ENCODE results near the gene SMYD3.
A peak's percentile ranks its signal among the peaks of the same experiment; 100 is the strongest.
"Not testable (repeated sequence)": the region's sequence is repeated elsewhere in the genome, so short reads cannot be mapped to it uniquely, and the experiment has no call there.

Gene SMYD3

DNA sequence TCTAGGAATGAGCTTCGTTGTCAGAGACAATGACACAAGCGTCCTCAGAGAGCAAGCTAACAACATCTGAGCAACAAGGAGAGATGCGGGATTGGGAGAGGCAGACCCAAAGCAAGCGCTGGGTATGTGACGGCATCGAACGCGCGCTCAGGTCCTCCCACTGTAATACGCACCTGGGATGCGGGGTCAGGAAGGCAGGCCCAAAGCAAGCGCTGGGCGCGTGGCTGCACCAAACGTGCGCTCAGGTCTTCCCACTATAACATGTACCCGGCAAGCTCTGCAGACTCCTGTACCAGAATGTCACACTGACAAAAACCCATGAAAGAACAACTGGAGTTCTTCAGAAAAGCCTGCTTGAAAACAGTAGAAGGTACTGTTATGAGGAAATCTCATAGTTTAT, 653.8 kb downstream of the SMYD3 start:
- no peak for DNase-seq (ENCODE audit: low read depth, low spot score)

DNA sequence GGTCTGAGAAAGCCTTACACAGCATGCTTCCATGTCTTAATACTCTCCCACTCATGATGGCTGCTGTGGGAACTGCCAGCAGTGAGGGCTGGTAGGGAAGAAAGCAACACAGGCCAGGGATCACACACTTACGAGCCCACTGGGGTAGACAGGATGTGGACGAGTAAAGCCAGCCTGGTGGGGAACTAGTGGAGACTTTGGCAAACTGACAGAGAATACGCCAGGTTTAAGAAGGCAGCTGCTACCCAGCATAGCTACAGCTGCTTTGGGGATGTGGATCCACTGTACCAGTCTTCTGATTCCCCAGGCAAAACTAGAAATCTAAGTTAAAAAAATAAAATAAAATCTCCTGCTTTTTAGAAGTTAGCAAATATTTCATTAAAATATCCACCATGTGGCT, 664.0 kb downstream of the SMYD3 start:
- DNase-seq (ENCODE audit: low read depth, low spot score) = no peak

DNA sequence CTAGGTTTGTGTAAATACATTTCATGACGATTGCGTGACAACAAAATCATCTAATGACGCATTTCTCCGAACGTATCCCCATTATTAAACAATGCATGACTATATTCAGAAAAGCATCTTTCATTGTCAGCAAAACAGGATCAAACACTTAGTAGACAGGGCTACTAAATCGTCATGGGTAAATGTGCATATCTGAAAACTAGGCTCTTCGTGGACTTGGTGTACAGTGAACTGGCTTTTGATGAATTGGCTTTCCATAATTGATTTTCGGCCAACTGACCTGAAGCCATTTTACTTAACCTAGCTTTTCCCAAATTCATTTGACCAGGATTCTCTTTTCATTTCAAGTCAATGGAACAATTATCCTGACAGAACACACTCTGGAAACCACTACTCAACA, 665.0 kb downstream of the SMYD3 start:
- DNase-seq (ENCODE audit: low read depth, low spot score) = no peak

DNA sequence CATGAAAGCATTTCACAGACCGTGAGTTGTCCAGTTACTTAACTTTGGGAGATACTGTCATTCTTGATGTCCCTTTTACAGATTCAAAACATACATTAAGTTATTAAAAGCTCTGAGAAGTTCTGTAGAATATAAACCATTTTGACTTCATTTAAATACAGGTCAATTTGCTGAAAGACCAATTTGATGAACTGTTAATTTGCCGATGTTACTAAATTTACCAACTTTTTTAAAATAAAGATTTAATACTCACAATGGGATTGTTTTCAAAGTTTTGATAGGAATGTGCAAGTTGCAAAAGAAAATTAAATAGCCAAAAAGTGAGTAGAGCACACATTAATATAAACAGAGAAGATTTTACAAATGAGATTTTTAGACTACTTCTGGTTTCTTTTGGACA, 666.1 kb downstream of the SMYD3 start:
- no peak for DNase-seq (ENCODE audit: low read depth, low spot score)

DNA sequence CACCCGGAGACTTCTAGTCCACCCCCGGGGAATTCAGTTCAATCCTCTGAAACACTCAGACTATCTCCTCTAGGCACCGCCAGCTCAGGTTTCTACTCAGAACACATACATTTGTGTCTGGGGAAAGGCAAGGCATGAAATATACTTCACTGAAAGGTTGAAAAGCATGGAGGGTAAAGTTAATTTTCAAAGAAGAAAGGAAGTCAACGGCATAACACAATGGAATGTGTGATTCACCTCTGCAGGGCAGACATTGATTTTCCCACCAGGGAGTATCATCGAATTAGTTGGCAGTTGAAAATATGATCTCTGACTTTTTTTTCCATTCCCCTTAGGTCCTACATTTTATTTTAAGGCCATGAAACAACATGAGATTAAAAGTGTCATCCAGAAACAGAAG, 669.4 kb downstream of the SMYD3 start:
- DNase-seq (ENCODE audit: low read depth, low spot score) = no peak

DNA sequence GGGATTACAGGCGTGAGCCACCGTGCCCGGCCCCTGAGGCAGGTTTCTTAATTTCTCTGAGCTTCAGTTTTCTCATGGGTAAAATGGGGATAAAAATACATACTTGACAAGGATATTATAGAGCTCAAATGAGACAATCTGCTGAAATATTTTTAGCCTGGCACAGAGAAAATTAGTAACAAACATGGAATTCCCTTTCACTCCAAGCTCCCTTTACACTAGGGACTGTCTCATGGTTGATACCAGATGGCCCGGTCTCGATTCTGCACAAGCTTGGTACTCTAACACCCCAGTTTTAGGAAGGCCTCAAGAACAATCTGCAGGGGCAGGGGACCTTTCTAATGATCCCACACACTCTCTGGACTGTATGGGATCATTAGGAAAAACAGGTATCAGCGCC, 671.7 kb downstream of the SMYD3 start:
- DNase-seq (ENCODE audit: low read depth, low spot score) = no peak

DNA sequence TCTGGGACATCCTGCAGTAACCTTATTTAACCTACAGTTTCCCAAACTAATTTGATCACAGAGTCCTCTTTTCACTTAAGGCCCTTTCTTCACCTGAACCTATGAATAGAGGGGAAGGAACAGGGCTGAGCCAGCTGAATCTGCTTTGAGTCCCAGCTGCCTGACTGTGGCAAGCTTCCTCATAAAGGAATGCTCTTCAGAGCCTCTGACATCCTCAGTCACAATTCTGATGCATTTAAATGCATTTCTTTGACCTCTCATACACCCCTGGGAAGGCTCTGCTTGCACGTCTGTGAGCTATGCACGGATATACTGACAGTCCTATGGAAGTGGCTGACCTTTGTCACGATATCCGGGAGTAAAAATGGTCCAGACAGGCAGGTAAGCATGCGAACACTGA, 673.1 kb downstream of the SMYD3 start:
- no peak for DNase-seq (ENCODE audit: low read depth, low spot score)

DNA sequence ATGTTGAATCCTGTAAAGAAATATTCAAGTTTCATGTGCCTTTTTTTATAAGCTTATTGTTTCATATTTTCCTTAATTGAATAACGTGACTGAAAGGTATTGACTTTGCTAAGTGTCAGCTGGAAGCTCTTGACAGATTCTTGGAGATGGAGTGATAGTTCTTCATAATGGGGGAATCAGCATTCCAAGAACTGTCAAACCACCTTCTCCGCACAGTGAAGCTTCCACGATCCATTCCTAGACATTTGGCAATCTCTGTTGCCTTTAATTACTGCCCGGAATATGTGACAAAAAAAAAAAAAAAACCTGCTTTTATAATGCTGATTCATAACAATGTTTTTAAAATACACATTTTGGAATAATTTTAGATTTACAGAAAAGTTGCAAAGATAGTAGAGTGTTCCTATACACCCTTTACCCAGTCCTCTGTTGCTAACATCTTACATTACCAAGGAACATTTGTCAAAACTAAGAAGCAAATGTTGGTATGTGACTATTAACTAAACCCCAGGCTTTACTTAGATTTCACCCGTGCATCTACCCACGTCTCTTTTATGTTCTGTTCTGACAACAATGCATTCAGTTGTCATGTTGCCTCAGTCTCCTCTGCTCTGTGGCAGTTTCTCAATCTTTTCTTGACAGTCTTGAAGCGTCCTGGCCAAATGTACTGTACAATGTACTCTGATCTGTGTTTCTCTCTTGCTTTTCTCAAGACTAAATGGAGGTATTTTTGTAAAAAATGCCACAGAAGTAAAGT, 674.1 kb downstream of the SMYD3 start:
- no peak for DNase-seq (ENCODE audit: low read depth, low spot score)

DNA sequence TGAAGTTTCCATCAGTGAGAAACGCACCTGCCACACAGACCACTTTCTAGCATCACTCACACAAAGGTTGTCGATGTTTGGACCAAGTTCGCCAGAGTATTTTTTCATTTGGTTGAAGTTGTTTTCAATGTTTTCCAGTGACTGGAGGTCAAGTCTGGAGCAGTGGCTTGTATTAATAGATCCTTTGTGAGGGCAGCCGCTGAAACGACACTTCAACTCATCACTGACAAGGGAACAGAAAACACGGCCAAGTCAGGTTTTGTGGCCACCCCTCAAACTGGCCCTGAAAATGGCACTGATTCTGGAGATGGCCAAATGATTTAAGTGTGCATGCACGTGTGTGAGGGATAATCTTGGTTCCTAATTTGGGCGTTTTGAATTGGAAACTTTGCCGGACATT, 675.6 kb downstream of the SMYD3 start:
- no peak for DNase-seq (ENCODE audit: low read depth, low spot score)

DNA sequence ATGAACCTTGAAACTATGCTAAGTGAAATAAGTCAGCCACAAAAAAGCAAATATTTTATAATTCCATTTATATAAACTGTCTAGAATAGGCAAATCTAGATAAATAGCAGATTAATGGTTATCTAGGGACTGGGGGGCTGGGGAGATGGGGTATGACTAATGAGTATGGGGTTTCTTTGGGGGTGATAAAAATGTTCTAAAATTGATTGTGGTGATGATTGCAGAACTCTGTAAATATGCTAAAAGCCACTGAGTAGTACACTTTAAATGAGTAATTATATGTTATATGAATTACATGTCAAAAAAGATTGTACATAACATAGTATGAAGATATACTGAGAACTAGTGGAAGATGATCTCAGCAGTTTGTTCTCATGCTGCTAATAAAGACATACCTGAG, 677.3 kb downstream of the SMYD3 start:
- DNase-seq (ENCODE audit: low read depth, low spot score) = no peak

DNA sequence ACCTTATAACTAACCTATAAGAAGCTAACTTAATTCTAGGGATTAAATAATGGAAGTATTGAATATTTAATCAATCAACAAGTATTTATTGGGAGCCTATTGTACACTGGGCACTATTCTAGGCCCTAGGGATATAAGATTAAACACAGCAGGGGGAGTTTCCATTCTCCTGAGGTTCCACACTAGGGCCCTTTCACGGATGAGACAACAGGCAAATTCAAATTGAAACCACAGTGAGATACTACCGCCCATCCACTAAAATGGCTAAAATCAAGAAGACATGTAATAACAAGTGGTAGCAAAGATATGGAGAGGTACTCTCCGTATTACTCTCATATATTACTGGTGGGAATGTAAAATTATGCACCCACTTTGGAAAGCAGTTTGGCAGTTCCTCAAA, 677.9 kb downstream of the SMYD3 start:
- DNase-seq (ENCODE audit: low read depth, low spot score) = no peak

DNA sequence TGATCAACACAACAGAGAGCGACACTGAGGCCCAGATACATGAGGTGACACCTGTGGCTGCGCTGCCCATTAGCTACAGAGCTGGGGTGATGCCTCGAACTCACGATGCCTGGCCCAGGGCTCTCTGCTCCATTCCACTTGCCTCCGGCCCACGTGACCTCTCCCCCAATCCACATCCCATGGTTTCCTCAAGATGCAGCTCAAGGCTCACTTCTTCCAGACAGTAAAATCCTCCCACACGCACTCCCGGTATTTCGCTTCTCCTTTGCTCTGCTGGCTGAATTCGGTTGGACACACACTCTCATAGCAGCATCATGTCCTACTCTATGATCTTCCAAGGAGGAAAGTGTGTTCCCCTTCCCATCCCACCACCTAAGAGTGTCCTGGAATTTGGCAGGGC, 679.8 kb downstream of the SMYD3 start:
- no peak for DNase-seq (ENCODE audit: low read depth, low spot score)

DNA sequence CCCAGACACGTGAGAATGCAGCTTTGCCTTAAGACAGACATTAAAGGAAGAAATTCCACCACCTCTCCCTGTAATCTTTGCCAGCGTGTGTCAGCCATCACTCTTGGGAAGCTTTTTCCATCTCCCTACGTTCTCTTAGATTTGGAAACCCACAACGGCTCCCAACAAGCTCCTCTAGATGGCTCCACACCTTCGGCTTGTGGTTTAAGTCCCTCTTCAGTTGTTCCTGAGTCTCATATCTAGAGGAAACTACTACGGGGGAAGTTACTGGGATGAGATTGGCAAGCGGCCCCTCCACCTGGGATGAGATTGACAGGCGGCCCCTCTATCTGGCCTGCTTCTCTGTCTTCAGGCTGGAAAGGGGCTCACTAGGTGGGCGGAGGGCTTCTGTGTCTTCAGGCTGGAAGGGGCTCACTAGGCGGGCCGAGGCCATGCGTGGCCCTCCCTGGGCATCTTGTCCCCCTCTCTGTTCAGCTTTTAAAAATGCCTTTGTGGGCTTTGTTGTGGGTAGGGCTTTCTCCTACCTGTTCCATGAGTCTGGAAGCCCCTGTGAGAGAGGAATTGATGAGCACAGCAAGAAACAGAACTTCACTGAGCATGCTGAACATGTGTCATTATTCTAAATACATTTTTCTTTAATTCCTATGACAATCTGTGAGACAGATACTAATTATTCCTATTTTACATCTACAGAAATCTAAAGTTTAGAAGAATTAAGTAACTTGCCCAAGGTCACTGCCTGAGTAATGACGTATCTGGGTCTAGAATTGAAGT, 681.8 kb downstream of the SMYD3 start:
- DNase-seq (ENCODE audit: low read depth, low spot score) = peak; percentile 29

DNA sequence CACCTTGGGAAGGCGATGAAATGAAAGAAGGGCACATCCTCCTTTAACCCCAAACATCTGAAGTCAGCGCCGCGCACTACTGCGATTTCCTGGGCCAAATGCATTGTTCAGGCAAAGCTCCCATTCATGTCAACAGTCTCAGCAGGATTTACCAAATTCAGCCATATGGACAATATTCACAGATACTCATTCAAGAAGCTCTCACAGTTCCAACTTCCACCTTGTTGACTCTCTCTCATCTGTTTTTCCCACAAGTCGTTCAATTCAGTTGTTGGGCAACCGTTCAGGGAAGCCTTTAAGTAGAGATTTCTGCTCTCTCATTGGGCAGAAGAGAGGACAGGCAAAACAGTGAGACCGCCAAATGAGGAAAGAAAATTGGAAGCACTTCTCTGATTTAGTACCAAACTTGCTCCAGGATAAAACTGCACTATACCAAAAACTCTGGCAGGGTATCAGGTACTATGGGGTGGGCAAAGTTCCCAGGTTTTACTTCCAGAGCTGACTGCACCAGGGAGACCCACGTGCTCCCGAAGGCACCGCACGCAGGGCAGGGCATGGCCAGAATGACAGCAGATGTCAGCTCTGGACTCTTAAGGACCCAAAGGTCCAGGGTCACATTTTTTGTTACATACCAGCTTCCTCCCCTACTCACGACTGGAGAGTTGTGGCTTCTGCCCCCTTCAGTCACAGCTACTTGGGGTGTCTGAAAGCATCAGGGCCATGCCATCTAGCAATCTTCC, 683.5 kb downstream of the SMYD3 start:
- DNase-seq (ENCODE audit: low read depth, low spot score) = no peak

DNA sequence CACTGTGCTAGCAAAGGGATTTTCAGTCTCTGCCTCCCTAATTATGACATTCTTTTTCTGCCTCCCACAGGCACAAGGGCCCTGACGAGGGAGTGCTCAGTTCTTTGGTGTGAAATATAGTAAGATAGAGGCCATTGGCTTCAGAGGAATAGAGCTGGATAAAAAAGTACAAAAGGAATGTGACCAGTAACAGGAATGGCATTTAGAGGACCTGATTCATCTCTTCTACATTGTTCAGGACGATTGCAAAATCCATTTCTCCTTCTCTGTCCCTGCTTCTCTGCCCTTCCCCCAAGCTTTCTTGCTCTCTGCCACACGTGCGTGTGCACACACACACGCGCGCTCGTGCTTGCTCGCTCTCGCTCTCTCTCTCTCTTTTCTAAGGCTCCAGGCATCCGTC, 684.1 kb downstream of the SMYD3 start:
- DNase-seq (ENCODE audit: low read depth, low spot score) = no peak

DNA sequence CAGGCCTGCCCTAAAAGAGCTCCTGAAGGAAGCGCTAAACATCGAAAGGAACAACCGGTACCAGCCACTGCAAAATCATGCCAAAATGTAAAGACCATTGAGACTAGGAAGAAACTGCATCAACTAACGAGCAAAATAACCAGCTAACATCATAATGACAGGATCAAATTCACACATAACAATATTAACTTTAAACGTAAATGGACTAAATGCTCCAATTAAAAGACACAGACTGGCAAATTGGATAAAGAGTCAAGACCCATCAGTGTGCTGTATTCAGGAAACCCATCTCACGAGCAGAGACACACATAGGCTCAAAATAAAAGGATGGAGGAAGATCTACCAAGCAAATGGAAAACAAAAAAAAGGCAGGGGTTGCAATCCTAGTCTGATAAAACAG, 688.7 kb downstream of the SMYD3 start:
- DNase-seq (ENCODE audit: low read depth, low spot score) = not testable (repeated sequence)

DNA sequence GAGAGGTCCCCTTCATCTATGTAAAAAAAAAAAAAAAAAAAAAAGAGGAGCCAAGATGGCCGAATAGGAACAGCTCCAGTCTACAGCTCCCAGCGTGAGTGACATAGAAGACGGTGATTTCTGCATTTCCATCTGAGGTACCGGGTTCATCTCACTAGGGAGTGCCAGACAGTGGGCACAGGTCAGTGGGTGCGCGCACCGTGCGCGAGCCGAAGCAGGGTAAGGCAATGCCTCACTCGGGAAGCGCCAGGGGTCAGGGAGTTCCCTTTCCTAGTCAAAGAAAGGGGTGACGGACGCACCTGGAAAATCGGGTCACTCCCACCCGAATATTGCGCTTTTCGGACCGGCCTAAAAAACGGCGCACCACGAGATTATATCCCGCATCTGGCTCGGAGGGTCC, 690.6 kb downstream of the SMYD3 start:
- not testable (repeated sequence) for DNase-seq (ENCODE audit: low read depth, low spot score)

DNA sequence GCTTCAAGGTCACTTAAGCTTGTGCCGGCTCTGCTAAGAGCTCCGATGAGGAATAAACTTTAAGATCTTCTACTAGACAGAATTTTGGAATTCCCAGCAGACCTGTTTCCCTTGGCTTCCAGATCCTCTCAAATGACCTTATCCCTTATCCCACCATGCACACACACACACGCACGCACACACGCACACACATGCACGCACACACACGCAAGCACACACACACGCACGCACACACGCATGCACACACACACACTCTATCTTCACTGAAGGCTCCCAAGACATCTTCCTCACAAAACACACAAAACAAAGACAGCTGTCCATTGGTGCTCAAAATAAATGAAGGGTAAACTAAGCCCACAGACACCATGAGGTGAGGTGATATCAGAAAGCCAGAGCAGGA, 692.4 kb downstream of the SMYD3 start:
- DNase-seq (ENCODE audit: low read depth, low spot score) = no peak

DNA sequence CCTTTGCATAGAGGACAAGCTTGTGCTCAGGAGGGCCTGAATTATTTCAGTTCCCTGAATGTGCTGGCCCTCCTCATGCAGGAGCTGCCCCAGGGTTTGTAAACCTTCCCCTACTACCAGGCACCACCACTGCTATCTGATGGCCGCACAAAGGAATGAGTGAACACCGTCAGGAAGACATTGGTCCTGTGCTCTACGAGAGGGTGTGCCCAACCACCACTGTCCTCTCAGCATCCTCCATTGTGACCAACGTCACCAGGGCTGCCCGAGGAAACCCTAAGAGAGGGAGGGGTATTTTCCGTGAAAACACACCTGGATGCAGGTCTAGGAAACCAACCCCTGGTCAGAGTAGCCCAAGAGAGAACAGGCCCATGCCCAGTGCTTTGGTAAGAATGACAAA, 694.8 kb downstream of the SMYD3 start:
- DNase-seq (ENCODE audit: low read depth, low spot score) = no peak

DNA sequence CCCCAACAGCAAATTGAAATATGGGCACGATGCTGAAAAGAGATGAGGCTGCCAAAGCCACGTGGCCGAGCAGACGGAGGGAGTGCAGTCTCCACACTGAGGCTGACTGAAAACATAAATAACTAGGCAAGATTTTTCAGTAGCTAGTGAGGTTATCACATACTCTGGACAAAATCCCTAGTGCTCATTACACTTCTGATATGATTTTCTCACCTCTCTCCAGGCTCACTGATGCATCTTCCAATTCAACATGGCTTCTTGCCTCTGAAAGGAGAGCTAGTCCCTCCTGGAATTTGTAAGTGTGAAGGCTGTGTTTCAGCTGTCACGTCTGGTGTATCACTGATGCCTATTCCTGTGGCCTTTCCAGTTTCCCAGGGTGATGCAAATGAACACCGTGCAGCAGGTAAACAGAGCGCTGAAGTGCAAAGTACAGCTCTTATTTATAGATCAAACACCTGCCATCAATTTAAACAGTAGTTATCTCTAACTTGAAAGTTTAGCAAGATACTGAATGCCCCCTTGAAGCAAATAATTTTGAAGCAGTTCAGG, 696.2 kb downstream of the SMYD3 start:
- DNase-seq (ENCODE audit: low read depth, low spot score) = no peak

DNA sequence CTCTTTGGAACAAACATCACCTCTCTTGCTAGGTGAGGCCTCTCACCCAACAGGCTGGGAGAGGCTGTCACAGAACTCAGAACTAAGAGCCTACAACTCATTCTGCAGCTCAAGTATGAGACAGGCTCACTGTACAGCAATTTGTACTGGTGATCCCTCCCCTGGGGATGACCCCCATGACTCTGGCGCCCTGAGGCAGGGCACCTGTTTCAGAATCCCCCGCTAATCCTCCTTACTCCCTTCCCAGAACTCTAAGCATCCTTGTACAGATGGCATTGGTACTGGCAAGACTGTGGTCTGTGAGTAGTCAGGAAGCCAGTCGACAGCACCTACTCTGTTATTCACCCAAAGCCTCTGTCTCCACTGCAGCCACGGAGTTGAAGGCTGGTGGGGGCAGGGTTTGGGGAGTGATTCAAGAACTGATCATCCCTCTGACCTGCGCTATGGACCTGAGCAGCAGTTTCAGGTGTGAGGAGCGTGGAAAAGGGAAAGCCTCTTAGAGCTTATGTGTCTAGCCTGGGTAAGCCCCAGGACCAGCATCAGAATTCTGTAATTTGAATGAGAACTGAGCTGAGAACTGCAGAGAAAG, 696.8 kb downstream of the SMYD3 start:
- DNase-seq (ENCODE audit: low read depth, low spot score) = no peak

DNA sequence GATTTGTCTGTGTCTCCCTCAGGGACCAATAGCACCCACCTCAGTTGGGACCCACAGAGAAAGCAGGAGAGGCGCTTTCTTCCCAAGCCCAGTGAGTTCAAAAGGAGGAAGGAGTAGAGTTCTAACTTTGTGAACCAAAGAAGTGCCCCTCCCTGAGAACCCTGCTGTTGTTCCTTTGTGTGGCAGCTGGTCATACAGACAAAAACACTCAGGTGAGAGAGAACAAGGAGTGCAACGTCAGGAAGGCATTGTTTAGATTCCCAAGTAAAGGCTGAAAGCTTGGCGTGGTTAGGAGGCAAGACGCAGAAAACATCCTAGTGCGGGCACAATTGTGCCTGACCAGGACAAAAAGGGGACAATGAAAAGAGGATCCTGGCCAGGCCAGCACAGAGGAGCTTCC, 697.7 kb downstream of the SMYD3 start:
- DNase-seq (ENCODE audit: low read depth, low spot score) = no peak
